PC-9 (cell line): ENCODE data around the gene EGFR. TPM values are rescaled to one million over a fixed set of nuclear protein-coding genes. Genes with fewer than 3 reads are reported as not detected.
"Not testable (repeated sequence)": the region's sequence is repeated elsewhere in the genome, so short reads cannot be mapped to it uniquely, and the experiment has no call there.

Experiments
- BruUV-seq: library from RNA; stranded (reverse); fragments of 400-500 nt; replicated peaks from 2 replicates; lab custom pipeline; 2021; lab: Mats Ljungman, UMichigan
- CTCF ChIA-PET: fragments of 300-600 bp; sonication (Branson Sonifier 250); formaldehyde crosslinking; loops from one replicate; lab custom pipeline; 2022; ENCODE audit warnings: antibody characterized with exemption; lab: Charles Lee
- POLR2A ChIA-PET: fragments of 300-600 bp; sonication (Branson Sonifier 250); formaldehyde crosslinking; loops from one replicate; lab custom pipeline; 2022; ENCODE audit warnings: antibody characterized with exemption; ENCODE audit not compliant: unreplicated experiment; lab: Charles Lee
- DNase-seq, 2 experiments: peaks; one replicate each; pipeline versions ENCODE4 v3.0.0 to v3.0.0-alpha.2; 2015 to 2022; ENCODE audit warnings: mixed read lengths in 1 of 2
- H2AFZ ChIP-seq: fragments of 200-600 bp; sonication (generic); 2 replicates; pipeline ENCODE4 v1.8.1; 2017; ENCODE audit warnings: antibody characterized with exemption
- H3F3A ChIP-seq: fragments of 200-600 bp; sonication (generic); 2 replicates; pipeline ENCODE4 v1.8.1; 2017; ENCODE audit warnings: antibody characterized with exemption, mild to moderate bottlenecking, low read depth; ENCODE audit not compliant: insufficient read depth
- H3K27ac ChIP-seq: fragments of 200-600 bp; sonication (generic); 2 replicates; pipeline ENCODE4 v1.6.1; 2016; ENCODE audit warnings: mixed run types
- H3K27me3 ChIP-seq: fragments of 200-600 bp; sonication (generic); 2 replicates; pipeline ENCODE4 v1.6.1; 2016; ENCODE audit warnings: low read depth, mixed run types; ENCODE audit not compliant: insufficient read depth
- H3K36me3 ChIP-seq: fragments of 200-600 bp; sonication (generic); 2 replicates; pipeline ENCODE4 v1.6.1; 2016; ENCODE audit warnings: low read depth, mixed run types
- H3K4me1 ChIP-seq: fragments of 200-600 bp; sonication (generic); replicated peaks from 2 replicates; pipeline ENCODE4 v1.6.1; 2016; ENCODE audit warnings: mixed run types; ENCODE audit not compliant: insufficient read depth
- H3K4me2 ChIP-seq: fragments of 200-600 bp; sonication (generic); 2 replicates; pipeline ENCODE4 v1.6.1; 2017; ENCODE audit warnings: mixed run types
- H3K4me3 ChIP-seq: fragments of 200-600 bp; sonication (generic); 2 replicates; pipeline ENCODE4 v1.6.1; 2016; ENCODE audit warnings: mixed run types
- H3K79me2 ChIP-seq: fragments of 200-600 bp; sonication (generic); 2 replicates; pipeline ENCODE4 v1.6.1; 2017; ENCODE audit warnings: low read depth, mixed run types
- H3K9me2 ChIP-seq: fragments of 200-600 bp; sonication (generic); 2 replicates; pipeline ENCODE4 v1.8.1; 2017; ENCODE audit warnings: mild to moderate bottlenecking; ENCODE audit not compliant: insufficient read depth
- H3K9me3 ChIP-seq: fragments of 200-600 bp; sonication (generic); 2 replicates; pipeline ENCODE4 v1.8.1; 2016; ENCODE audit warnings: low read depth; ENCODE audit not compliant: insufficient read depth
- H4K20me1 ChIP-seq: fragments of 200-600 bp; sonication (generic); 2 replicates; pipeline ENCODE4 v1.8.1; 2017; ENCODE audit not compliant: insufficient read depth
- EZH2 ChIP-seq: fragments of 200-600 bp; sonication (generic); IDR thresholded peaks from 2 replicates; pipeline ENCODE4 v1.8.0; 2017; ENCODE audit warnings: antibody characterized with exemption, low read depth
- intact Hi-C: fragments of 100-400 bp; cut with micrococcal nuclease; formaldehyde crosslinking; loops from one replicate; pipeline ENCODE4 v1.10.0; 2022; ENCODE audit not compliant: unreplicated experiment
- total RNA-seq: library from RNA; stranded (reverse); gene quantifications from 2 replicates; pipeline ENCODE4 v1.2.3, GENCODE V29; 2021
- TF ChIP-seq, protein P1 (sequence below): fragments of 200-600 bp; sonication (generic); conservative IDR thresholded peaks from 2 replicates; pipeline ENCODE4 v1.6.1; 2017; ENCODE audit warnings: mixed run types, antibody characterized with exemption, mild to moderate bottlenecking, moderate library complexity

Gene EGFR
- total RNA-seq, 1 experiment from 2014 or later, result 342 TPM

DNA sequence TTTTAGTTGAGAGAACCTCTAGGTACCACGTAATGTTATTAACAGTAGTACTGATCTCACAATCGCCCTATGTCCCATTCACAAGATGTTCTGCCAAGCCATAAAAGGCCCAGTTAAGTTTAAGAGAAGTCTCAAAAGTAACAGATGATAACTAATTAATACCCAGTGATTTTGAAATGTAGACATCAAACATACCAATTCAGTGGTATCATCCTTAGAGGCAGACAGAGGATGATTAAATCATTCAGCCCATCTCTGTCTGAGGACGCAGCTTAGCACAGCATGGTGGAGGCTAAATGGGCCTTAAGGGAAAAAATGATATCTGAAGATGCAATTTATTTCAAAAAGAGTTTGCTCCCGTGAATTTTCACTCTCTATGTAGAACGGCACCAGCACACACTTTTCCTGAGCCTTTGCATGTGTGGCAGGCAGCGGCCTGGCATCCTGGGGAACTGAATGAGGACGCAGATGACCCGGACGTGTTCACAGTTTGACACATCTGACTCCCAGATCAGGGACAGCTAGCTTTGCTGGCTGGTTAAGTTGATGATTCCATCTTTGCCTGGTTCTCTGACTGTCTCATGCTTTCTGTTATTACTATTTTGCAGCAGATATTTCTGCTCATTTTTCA is 13.4 kb downstream of the EGFR start:
- Histone ChIP-seq H3K9me2 (no peaks in the 10 kb centered on the region; the same call in 1 of the 2 replicates), H3K79me2 (peaks cover 99% of the 10 kb centered on the region), H3K27ac (peak overlapping the region; percentile 31)

DNA sequence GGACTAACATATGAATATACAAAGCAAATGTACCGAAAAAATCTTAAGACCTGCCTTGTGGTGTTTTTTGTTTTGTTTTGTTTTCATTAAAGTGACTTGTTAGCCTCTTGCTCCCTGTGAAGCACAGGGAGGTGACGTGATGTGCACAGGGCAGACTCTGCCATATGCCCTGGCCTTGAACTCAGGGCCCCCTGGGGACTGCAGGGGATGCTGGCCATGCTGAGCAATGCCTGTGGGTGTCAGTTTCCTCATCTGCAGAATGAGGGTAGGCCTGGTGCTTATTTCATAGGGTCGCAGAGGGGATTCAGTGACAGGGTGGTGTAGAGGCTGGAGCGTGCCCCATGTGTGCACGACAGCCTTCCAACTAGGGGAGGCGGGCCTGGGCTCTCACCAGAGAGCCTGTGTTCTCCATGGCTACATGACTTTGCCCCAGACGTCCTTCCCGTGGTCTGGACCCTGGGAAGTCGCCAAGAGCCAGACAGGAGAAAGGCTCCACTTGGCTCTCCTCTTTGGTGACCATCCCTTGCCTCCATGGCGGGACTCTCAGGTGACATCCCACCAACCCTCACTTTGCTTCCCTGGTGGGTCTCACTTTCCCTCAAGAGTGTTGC is 14.5 kb downstream of the EGFR start:
- Histone ChIP-seq H3K9me2 (no peaks in the 10 kb centered on the region; the same call in 1 of the 2 replicates), H3K27ac (peak overlapping the region; percentile 18), H2AFZ (no peak overlapping the region), H3K4me3 (no peak overlapping the region), H3K4me2 (no peak overlapping the region), H3K79me2 (peaks cover 100% of the 10 kb centered on the region), H3F3A (peaks cover 78% of the 10 kb centered on the region), H3K36me3 (peaks cover 84% of the 10 kb centered on the region), H3K4me1 (peaks cover 48% of the 10 kb centered on the region), H4K20me1 (peaks cover 64% of the 10 kb centered on the region), H3K27me3 (no peaks in the 10 kb centered on the region), H3K9me3 (no peaks in the 10 kb centered on the region)
- ChIA-PET CTCF (no interaction called here), POLR2A (no interaction called here)
- intact Hi-C loops, result no loop called here
- DNase-seq, result no peak
- BruUV-seq, result no TSS peak
- TF ChIP-seq, protein P1, sequence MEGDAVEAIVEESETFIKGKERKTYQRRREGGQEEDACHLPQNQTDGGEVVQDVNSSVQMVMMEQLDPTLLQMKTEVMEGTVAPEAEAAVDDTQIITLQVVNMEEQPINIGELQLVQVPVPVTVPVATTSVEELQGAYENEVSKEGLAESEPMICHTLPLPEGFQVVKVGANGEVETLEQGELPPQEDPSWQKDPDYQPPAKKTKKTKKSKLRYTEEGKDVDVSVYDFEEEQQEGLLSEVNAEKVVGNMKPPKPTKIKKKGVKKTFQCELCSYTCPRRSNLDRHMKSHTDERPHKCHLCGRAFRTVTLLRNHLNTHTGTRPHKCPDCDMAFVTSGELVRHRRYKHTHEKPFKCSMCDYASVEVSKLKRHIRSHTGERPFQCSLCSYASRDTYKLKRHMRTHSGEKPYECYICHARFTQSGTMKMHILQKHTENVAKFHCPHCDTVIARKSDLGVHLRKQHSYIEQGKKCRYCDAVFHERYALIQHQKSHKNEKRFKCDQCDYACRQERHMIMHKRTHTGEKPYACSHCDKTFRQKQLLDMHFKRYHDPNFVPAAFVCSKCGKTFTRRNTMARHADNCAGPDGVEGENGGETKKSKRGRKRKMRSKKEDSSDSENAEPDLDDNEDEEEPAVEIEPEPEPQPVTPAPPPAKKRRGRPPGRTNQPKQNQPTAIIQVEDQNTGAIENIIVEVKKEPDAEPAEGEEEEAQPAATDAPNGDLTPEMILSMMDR, result no peak
- no peak for TF ChIP-seq EZH2

More for the DNA sequence above, 13.4 kb downstream of the EGFR start:
- DNase-seq, result no peak
- H4K20me1 ChIP-seq, result peaks cover 60% of the 10 kb centered on the region
- H3K4me1 ChIP-seq, result peaks cover 59% of the 10 kb centered on the region
- no peak overlapping the region for H3K4me3 ChIP-seq
- no peaks in the 10 kb centered on the region for H3K27me3 ChIP-seq
- no peak overlapping the region for H3K4me2 ChIP-seq
- H3F3A ChIP-seq, result peaks cover 74% of the 10 kb centered on the region
- BruUV-seq, result no TSS peak
- ChIA-PET CTCF (no interaction called here), POLR2A (no interaction called here)
- H3K9me3 ChIP-seq, result no peaks in the 10 kb centered on the region
- no peak for TF ChIP-seq EZH2
- TF ChIP-seq, protein P1, result no peak
- peaks cover 77% of the 10 kb centered on the region for H3K36me3 ChIP-seq
- no peak overlapping the region for H2AFZ ChIP-seq
- intact Hi-C loops, result no loop called here

DNA sequence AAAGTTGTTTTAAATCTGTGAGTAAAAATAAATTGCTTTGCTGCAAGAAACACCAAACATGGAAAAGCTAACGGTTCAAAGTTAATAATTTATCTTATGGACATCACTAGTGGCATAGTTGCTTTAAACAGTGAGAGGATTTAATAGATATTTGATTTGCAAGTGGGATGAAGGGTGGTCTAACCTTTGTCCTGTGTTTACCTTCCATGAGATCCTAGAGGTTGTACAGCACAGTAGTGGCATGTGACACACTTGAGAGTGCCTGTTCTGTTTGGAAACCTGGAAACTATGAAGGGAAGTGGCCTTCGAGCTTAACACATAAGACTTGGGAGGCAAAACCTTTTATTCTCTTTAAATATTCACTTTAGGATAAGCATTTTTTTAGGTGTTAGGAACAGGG is 16.0 kb downstream of the EGFR start:
- Histone ChIP-seq H3K79me2 (peaks cover 97% of the 10 kb centered on the region), H3K4me1 (peaks cover 37% of the 10 kb centered on the region), H3K27me3 (no peaks in the 10 kb centered on the region), H3K4me2 (no peak overlapping the region), H4K20me1 (peaks cover 63% of the 10 kb centered on the region), H3K27ac (peak overlapping the region; percentile 18; the same call in 1 of the 2 replicates), H3K36me3 (peaks cover 83% of the 10 kb centered on the region), H3K9me2 (no peaks in the 10 kb centered on the region; the same call in 1 of the 2 replicates), H3K9me3 (no peaks in the 10 kb centered on the region), H2AFZ (no peak overlapping the region), H3F3A (peaks cover 81% of the 10 kb centered on the region), H3K4me3 (no peak overlapping the region)
- ChIA-PET POLR2A (no interaction called here), CTCF (no interaction called here)
- no TSS peak for BruUV-seq
- DNase-seq, result no peak
- TF ChIP-seq, protein P1, result no peak
- no peak for TF ChIP-seq EZH2
- intact Hi-C loops, result no loop called here

DNA sequence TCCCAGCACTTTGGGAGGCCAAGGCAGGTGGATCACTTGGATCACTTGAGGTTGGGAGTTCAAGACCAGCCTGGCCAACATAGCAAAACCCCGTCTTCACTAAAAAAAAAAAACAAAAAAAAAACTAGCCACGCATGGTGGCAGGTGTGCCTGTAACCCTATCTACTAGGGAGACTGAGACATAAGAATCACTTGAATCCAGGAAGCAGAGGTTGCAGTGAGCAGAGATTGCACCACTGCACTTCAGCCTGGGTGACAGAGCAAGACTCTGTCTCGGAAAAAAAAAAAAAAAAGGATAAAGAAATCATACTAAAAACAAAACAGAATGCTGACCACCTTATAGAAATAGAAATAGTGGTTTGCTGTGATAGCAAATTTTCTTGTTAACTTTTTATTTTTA is 16.6 kb downstream of the EGFR start:
- POLR2A ChIA-PET, BruUV-seq: not testable (repeated sequence)
- H3K36me3 ChIP-seq, result peaks cover 79% of the 10 kb centered on the region

More for the DNA sequence above, 16.6 kb downstream of the EGFR start:
- peaks cover 66% of the 10 kb centered on the region for H4K20me1 ChIP-seq
- CTCF ChIA-PET, H3K27ac ChIP-seq, H3K9me3 ChIP-seq, H3K4me2 ChIP-seq, H3K4me3 ChIP-seq, H3K9me2 ChIP-seq, intact Hi-C loops, H2AFZ ChIP-seq, DNase-seq, H3K27me3 ChIP-seq: not testable (repeated sequence)
- H3K4me1 ChIP-seq, result peaks cover 31% of the 10 kb centered on the region
- H3F3A ChIP-seq, result peaks cover 75% of the 10 kb centered on the region
- H3K79me2 ChIP-seq, result peaks cover 97% of the 10 kb centered on the region
